ENCODE data around the gene AHDC1. TPM values are rescaled to one million over a fixed set of nuclear protein-coding genes. Genes with fewer than 3 reads are reported as not detected.

AHDC1 gene
- total and polyA plus RNA-seq, 10 of the 15 experiments (the other 5 are each of a cell fraction or from before 2014, with no cell fraction given), result 0.21 to 13.0 (median 1.4) TPM

GRCh38 chr1:27551170-27551952 lies 52.6 kb downstream of the AHDC1 start:
- Histone ChIP-seq H3K79me2 (ENCODE audit: control insufficient read depth, insufficient read depth, low read length) (no peaks in the 10 kb centered on the region; the same call in 1 of the 2 replicates), H3K9ac (ENCODE audit: control insufficient read depth, insufficient read depth, low read length) (no peak overlapping the region), H3K36me3 (ENCODE audit: control insufficient read depth in 2 of 2, insufficient read depth in 2 of 2, low read length in 1 of 2) (peaks cover 0 to 15% of the 10 kb centered on the region in 2 experiments; a peak in 3 of 4 replicates), H3K4me3 (no peak overlapping the region), H3K9me3 (replicated peaks; ENCODE audit: control insufficient read depth, insufficient read depth, low read length) (no peaks in the 10 kb centered on the region), H2AFZ (ENCODE audit: control insufficient read depth, low read depth, low read length) (no peak overlapping the region), H3K27ac (ENCODE audit: control insufficient read depth, insufficient read depth) (no peak overlapping the region), H4K20me1 (ENCODE audit: control insufficient read depth, insufficient read depth) (no peaks in the 10 kb centered on the region), H3K4me2 (ENCODE audit: control insufficient read depth, insufficient read depth) (no peak overlapping the region), H3K27me3 (replicated peaks in 1 of 2; ENCODE audit: control insufficient read depth in 2 of 2, insufficient read depth in 2 of 2, low read length in 1 of 2) (no peaks in the 10 kb centered on the region), H3K4me1 (ENCODE audit: control insufficient read depth, insufficient read depth, low read length) (peaks cover 6% of the 10 kb centered on the region)
- ChIA-PET RAD21 (ENCODE audit: unreplicated experiment) (no interaction called here), SMC1A (ENCODE audit: uncharacterized antibody, unreplicated experiment) (no interaction called here), POLR2A (no interaction called here), CTCF (interaction anchor here (0.7 to 0.9 kb wide), 2 partner anchors 17 to 99 kb away, joined by 3 read pairs; no protein-coding TSS in a partner anchor)
- FAIRE-seq, result no peak
- no TSS peak for BruUV-seq (replicated peaks)
- DNase-seq (ENCODE audit: low read depth, low spot score), result no peak
- intact Hi-C loops (cut with micrococcal nuclease; ENCODE audit: unreplicated experiment) (no loop called here), in situ Hi-C loops (cut with MboI) (no loop called here)
- ATAC-seq, result no peak
- TF ChIP-seq LARP7 (IDR thresholded peaks at IDR 0.05), result no peak
- whole genome bisulfite sequencing (ENCODE audit: insufficient coverage, insufficient replicate concordance, low lambda C conversion rate, missing lambda C conversion rate), result 92% methylated on average over 44 of the region's 48 CpGs

- SMC1A ChIA-PET (ENCODE audit: uncharacterized antibody, unreplicated experiment), result no interaction called here
- TF ChIP-seq MAX (IDR thresholded peaks at IDR 0.05; ENCODE audit: low read depth, low read length) (no peak), ETV6 (conservative IDR thresholded peaks at IDR 0.05 in 1 of 2, IDR thresholded peaks at IDR 0.05 in 1 of 2; ENCODE audit: borderline replicate concordance in 1 of 2, low read depth in 1 of 2) (no peak), GATAD2B (conservative IDR thresholded peaks at IDR 0.05; ENCODE audit: low read depth) (no peak), BRCA1 (IDR thresholded peaks at IDR 0.05; ENCODE audit: low read depth, low read length) (no peak), YBX1 (IDR thresholded peaks at IDR 0.05) (no peak), RELB (IDR thresholded peaks at IDR 0.05; ENCODE audit: low read depth) (no peak), SMAD1 (IDR thresholded peaks at IDR 0.05; ENCODE audit: low read depth, partially characterized antibody) (no peak), E2F8 (IDR thresholded peaks at IDR 0.05; ENCODE audit: low read depth, partially characterized antibody) (no peak)
These were observed 53.3 kb downstream of the AHDC1 start for GRCh38 chr1:27550510-27551169.

More at GRCh38 chr1:27550510-27551169, 53.3 kb downstream of the AHDC1 start:
- ATAC-seq, result no peak
- no peak overlapping the region for H3K9ac ChIP-seq (ENCODE audit: control insufficient read depth, insufficient read depth, low read length)
- H3K27ac ChIP-seq (ENCODE audit: control insufficient read depth, insufficient read depth), result no peak overlapping the region
- in situ Hi-C loops (cut with MboI) (no loop called here), intact Hi-C loops (cut with micrococcal nuclease; ENCODE audit: unreplicated experiment) (no loop called here)
- ChIA-PET RAD21 (ENCODE audit: unreplicated experiment) (no interaction called here), POLR2A (no interaction called here), CTCF (interaction anchor here (0.7 to 0.9 kb wide), 2 partner anchors 17 to 99 kb away, joined by 3 read pairs; no protein-coding TSS in a partner anchor)
- H3K36me3 ChIP-seq (ENCODE audit: control insufficient read depth in 2 of 2, insufficient read depth in 2 of 2, low read length in 1 of 2), result peaks cover 0 to 15% of the 10 kb centered on the region in 2 experiments; a peak in 3 of 4 replicates
- H3K27me3 ChIP-seq (replicated peaks in 1 of 2; ENCODE audit: control insufficient read depth in 2 of 2, insufficient read depth in 2 of 2, low read length in 1 of 2), result no peaks in the 10 kb centered on the region
- H4K20me1 ChIP-seq (ENCODE audit: control insufficient read depth, insufficient read depth), result no peaks in the 10 kb centered on the region
- no peak overlapping the region for H3K4me2 ChIP-seq (ENCODE audit: control insufficient read depth, insufficient read depth)
- 90% methylated on average over 41 of the region's 44 CpGs for WGBS (ENCODE audit: insufficient coverage, insufficient replicate concordance, low lambda C conversion rate, missing lambda C conversion rate)
- no peak overlapping the region for H2AFZ ChIP-seq (ENCODE audit: control insufficient read depth, low read depth, low read length)
- FAIRE-seq, result no peak
- no peaks in the 10 kb centered on the region for H3K79me2 ChIP-seq (ENCODE audit: control insufficient read depth, insufficient read depth, low read length)
- H3K9me3 ChIP-seq (replicated peaks; ENCODE audit: control insufficient read depth, insufficient read depth, low read length), result no peaks in the 10 kb centered on the region
- peaks cover under 1% of the 10 kb centered on the region; the same call in 1 of the 2 replicates for H3K4me1 ChIP-seq (ENCODE audit: control insufficient read depth, insufficient read depth, low read length)
- BruUV-seq (replicated peaks), result no TSS peak
- DNase-seq (ENCODE audit: low read depth, low spot score), result no peak
- no peak overlapping the region for H3K4me3 ChIP-seq
